NCI-H2227 (cell line): ENCODE data around the gene S100B.
"Not testable (repeated sequence)": the region's sequence is repeated elsewhere in the genome, so short reads cannot be mapped to it uniquely, and the experiment has no call there.

Experiments
- DNase-seq: peaks from one replicate; lab custom pipeline; 2025; ENCODE audit not compliant: unreplicated experiment; lab: John Stamatoyannopoulos, UW

The S100B gene

DNA sequence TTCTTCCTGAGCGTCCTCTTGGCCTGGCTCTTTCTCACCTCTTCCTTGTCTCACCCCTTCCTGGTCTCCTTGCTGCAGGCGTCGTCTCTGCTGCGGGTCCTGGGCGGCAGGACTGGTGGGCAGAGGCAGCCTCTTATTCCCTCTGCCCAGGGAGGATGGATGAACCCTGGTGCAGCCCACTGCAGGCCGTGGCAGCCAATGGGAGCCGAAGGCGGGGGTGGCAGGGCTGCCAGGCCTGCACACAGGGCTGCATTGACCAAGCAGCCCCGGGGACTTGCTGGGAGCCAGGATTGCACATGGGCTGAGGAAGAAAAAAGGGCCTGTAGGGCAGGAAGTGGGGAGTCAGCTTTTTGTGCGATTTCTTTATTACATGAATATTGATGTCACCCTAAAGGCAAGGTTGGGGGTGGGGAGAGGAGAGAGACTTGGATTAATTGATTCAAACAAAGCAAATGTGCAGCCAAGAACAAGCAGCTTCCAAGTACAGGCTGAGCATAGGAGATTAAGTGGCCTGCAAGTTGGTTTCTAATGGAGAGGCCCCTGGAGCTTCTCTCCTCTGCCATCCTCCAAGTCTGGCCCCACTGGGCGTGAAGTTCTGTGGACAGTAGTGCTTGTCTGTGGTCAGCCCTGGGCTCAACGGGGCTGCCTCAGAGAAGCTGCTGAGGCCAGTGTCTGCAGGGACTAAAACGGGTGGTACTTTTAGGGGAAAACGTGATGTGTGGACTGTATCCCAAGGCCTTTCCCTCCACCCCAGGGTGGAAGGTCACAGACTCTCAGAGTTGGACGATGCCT lies at the start of gene S100B:
Gene S100B (minus strand): TSS at position 108 of the 792 bp plus-strand sequence. CDS start 2,667 bp downstream, outside the sequence.
- DNase-seq, result peak; percentile 49

DNA sequence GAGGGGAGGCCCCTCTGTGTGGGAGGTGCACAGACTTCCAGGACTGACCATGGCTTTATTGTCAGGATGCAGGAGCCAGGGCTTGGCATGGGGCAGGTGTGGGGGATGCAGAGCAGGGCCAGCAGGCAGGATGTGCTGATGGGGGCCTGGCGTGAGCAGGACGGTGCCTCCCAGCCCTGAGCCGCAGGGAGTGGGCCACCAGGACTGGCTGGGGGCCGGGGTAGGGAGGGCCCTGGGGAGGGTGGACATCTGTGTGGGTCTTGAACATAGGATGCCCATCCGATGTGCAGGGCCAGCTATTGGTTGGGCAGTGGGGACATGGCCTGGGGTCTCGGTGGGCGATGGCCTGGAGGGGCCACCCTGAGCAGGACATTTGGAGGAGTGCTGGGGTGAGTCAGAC lies 46.2 kb upstream of the S100B start:
- no peak for DNase-seq

DNA sequence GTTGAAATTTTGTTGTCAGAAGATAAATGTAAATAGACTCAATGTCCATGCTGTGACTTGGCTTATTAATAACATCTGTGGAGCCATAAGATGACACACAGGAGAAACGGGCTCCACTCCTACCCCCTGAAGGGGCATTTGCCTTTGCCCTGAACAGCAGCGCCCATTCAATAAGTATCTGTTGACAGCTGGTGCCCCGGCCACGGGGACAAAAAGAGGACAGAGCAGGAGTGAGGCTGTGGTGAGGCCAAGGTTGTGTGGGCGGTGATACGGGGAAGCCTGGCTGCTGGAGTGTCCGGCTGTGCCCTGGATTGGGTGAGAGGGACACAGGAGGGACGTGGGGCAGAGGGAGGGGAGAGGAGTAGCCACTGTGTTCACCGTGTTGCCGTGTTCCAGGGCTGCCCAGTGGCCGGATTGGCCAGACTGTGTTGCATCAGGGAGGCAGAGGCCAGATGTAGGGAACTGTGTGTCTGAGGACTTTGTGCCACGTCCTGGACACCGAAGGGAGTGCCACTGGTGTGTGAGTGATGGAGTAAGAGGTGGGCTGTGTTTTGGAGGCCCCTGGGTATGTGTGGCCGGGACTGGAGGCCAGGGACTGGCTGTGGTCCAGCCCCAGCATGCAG lies 45.7 kb upstream of the S100B start:
- DNase-seq, result no peak

DNA sequence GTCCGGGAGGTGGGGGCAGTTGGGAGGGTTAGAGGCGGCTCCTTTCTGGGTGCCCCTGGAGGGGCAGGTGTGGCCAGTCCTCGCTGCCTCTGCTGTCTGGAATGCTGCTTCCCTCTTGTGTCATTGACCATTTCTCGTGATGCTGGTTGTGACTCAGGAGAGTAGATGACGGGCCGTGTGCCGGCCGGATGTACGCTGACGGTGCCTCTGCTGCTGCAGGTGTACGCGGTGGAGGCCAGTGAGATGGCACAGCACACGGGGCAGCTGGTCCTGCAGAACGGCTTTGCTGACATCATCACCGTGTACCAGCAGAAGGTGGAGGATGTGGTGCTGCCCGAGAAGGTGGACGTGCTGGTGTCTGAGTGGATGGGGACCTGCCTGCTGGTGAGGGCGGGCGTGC lies 44.5 kb upstream of the S100B start:
- no peak for DNase-seq

DNA sequence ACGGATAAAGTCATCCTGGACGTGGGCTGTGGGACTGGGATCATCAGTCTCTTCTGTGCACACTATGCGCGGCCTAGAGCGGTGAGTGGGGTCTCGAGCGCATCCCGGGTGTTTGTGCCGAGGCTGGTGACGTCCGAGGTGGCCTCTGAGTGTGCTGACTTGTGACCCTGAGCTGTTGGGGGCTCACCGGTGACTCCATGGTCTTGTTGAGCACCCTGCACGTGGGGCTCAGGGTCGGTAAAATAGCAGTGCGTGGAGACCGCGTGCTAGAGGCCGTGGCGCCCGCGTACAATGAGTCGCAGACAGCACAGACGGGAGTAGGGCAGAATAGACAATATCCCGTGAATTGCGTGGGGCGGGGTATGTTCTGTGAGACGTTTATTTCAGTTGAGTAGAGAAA lies 43.7 kb upstream of the S100B start:
- no peak for DNase-seq

DNA sequence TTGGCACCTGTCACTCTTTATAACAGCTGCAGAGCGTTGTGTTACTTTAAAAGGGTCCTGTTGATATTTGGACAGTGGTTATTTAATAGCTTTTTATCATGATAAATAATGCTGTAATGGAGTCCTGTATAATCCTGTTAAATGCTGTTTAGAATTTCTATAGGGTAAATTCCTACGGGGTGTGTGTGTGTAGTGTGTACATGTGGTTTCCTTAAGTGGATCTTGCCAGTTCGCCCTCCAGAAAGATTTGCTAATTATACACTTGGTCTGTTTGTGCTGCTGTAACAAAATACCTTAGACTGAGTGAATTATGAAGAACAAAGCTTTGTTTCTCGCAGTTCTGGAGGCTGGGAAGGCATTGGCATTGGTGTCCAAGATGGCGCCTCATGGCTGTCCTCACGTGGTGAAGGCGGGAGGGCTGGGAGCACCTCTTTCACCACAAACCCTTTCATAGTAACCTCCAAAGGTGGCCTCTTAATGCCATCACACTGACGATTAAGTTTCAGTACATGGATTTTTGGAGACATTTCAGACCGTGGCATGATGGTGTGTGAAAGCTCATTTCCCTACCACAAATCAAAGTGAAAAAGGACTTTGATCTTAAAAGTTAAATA lies 41.8 kb upstream of the S100B start:
- DNase-seq, result peak; percentile 10

DNA sequence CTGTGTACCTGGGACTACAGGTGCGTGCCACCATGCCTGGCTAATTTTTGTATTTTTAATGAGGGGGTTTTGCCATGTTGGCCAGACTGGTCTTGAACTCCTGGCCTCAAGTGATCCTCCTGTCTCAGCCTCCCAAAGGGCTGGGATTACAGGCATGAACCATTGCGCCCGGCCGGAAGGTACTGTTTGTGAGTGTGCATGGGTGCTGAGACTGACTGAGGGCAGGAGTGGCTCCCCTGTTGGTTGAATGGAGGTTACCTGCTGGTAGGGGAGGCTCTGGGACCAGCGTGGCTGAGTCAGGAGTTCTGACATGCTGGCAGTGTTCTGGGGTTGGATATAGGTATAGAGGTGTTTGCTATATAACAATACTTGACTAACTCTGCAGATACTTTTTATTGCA lies 41.0 kb upstream of the S100B start:
- no peak for DNase-seq

DNA sequence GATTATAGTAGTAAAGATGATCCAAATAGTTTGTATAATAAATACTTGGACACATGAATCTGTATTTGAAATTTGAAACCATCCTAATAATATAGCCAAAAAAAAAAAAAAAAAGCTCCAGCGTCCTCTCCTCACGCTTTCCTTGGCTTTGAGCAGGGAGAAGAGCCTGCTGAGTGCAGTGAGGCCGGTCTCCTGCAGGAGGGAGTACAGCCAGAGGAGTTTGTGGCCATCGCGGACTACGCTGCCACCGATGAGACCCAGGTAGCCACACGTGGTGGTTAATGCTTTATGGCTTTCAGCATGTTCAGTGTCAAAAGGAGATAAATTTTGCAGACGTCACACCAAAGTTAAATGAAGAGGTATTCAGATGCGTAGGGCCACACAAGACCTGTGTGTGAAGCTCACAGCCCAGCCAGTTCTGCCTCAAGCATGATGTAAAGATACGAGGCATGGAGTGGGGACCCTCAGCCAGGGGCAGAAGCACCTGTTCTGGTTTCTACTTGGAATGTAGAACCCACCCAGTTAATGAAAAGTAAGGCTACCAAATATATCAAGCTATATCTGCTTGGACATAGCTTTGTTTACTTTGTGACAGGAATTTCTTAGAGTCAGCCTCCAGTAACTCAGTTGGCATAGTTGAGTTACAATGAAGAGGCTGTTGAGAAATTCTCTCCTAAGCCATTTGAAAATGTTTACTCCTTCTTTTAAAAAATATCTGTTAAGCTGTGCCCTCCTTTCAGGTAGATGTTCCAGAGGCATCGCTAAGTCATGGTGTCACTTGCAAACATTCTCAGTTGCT lies 38.7 kb upstream of the S100B start:
- DNase-seq, result no peak

DNA sequence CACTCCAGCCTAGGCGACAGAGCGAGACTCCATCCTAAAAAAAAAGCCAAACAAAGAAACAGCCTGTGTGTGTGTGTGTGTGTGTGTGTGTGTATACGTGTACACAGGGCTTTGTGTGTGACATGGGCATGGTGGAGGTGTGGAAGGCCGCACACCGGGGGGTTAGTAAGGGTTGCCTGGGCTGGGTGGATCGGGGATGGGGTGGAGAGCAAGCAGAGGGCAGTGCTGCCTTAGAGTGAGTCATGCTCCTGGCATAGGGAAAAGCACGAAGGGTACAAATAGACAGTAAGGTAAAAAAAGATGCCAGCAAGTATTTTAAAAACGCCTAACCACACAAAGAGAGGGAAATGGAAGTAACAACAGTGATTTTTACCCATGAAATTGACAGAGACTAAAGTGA lies 36.8 kb upstream of the S100B start:
- DNase-seq, result no peak

DNA sequence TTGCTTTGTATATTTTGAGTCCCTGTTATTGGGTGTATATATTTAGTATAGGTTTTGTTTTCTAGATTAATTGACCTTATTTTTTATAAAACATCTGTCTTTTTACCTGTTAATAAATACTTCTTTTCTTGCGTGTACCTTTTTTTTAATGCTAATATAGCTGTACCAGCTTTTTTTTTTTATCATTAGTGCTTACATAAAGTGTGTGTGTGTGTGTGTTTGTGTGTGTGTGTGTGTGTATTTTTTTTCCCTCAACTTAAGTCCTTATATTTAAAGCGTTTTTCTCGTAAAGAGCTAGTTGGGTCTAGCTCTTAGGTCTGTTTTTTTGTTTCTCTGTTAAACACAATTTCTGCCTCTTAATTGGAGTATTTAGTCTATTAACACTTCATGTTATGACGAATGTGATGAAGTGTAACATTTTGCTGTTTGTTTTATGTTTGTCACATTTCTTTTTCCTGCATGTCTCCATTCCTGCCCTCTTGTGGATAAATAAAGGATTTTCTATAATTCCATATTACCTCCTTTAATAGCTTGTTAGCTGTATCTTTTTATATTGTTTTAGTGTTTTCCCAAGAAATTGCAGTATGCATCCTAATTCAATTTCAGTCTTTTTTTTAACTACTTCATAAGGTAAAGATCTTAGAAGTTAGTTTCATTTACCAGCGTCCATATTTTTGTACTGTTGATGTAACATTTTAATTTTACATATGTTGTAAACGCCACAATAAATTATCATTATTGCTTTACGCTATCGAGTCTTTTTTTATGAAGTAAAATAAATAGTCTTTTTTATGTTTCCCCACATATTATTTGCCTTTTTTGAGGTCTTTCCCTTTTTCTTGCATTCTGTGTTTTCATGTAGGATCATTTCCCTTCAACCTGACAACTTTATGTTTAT lies 34.9 kb upstream of the S100B start:
- peak; percentile 46 for DNase-seq

DNA sequence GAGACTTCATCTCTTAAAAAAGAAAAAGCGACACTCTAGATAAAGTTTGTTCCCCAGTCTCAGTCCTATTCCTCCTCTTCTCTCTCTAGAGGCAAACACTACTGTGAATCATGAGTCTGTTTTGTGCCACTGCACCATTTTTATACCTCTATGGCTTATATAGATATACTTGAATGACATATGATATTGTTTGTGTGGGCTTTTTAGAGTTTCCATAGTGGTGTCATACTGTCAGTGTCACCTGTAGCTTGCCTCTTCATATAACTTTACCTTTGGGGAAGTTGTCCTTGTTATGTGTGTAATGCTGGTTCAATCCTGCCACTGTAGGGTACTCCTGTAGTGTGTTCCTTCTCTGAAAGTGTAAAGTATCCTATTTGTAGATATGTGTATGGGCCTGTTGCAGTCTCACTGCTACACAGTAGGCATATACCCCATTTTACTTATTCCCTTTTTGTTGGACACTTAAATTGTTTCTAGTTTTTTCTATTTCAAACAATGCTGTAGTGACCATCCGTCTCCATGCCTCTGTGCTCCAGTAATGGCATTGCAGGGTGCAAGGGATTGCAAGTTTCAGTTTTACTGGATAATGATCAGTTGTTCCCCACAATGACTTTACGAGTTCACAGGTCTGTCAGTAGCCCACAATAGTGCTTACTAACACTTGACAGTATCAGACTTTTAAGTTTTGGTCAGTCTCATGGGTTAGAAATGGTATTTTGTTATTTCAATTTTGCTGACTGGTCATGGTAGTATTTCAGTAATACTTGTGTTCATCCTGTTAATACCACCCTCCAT lies 33.3 kb upstream of the S100B start:
- no peak for DNase-seq

DNA sequence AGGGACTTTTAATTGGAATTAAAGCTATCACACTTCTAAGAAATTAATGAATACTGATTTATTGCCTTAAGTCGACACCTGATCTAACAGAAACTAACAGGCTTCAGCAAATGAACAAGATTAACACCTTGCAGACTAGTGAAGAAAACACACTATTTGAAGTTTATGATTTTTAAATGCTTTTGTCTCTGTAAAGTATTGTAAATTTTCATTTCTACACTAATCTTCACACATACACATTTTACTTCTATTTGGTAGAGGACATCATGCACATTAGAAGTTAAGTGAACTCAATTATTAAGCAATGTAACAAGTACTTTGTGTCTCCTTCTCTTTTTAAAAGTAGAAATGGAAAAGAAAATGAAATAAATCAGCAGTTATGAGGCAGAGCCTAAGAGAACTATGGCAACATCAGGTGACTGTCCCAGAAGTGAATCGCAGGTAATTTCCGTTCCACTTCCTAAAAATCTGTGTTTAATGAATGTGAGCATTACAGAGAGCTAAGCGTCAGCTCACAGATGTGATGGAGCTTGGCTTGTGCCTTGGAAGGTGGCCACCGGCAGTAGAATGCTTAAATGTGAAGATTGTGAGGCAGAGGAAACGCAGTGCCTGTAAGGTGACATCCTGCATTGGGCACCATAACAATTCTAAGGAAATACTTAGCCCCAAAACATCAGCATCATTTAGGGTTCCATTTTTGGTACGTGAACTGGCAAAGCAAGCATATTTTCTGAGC lies 31.8 kb upstream of the S100B start:
- no peak for DNase-seq

DNA sequence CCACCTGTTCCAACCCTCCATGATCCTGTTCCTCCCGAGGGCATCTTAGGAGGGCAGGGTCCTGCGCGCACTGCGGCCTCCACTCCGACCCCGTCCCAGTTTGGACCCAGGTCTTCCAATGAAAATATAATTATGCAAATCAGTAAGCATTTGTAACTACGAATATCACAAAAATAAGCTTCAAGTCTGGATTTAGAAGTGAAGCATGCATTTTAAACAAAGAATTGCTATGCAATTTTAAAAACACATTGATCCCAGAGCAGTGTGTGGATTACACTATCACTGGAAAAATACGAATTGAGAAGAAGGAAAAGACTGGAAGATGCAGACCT lies 31.3 kb upstream of the S100B start:
- DNase-seq, result no peak

DNA sequence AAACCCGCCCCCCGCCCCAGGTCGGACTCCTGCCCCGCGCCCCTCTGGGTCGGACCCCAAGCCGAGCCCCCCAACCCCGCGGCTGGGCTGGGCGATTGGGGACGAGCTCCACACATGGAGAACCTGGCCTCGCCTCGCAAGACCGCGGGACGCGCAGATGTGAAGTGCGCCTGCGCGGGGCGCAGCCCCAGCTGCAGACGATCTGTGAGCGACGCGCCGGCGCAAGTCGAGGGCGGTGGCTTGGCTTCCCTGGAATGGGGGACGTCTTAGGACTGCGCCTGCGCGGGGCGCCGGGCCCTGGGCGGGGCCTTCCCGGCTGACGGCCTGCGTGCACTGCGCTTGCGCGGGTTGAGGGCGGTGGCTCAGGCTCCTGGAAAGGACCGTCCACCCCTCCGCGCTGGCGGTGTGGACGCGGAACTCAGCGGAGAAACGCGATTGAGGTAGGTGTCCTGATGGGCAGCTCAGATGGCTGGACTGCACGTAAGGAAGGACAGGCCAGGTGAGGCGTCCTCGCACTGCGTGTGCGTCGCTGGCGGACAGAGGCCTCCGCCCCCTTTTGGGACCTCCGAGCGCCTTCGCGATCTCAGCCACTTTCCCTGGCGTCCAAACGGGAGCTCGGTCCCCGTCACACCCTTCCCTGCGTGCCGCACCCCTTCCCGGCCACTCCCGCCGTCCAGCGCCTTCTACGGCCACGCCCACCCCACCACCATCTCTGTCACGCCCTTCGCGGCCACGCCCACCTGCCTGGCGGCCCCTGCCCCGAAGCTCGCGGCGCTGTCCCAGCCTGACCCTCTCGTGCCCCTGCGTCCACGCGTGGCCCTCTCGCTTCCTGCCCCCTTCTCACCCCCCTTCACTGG lies 30.7 kb upstream of the S100B start, which contains the start of gene PRMT2:
Gene PRMT2 (plus strand): TSS at position 351 of the 857 bp plus-strand sequence. CDS start 1,278 bp downstream, outside the sequence.
- DNase-seq, result peak; percentile 98

DNA sequence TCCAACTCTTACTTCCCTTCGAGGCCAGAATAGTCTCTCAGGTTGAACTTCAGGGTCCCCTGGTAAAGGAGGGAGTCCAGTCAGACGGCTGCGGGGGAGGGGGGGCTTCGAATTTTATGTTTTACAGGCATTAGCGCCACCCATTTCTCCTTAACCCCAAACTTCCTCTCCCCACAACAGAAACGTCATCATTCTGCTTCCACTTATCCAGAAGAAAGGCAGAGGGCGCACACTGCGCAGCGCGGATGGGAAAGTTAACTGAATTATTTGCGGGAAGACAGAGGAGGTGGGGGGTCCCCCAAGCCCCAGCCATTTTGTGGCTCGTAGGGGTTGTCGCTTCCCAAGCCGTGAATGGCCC lies 30.1 kb upstream of the S100B start:
- DNase-seq, result peak; percentile 94

DNA sequence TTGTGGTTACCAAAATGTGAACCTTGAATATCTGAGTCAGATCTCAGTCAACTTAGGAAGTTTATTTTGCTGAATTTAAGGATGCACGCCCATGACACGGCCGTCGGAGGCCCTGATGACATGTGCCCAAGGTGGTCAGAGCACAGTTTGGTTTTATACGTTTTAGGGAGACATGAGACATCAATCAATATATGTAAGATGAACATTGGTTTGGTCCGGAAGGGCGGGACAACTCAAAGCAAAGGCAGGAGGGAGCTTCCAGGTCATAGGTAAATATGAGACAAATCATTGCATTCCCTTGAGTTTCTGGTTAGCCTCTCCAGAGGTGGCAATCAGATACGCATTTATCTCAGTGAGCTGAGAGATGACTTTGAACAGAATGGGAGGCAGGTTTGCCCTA lies 29.5 kb upstream of the S100B start:
- DNase-seq, result peak; percentile 51

DNA sequence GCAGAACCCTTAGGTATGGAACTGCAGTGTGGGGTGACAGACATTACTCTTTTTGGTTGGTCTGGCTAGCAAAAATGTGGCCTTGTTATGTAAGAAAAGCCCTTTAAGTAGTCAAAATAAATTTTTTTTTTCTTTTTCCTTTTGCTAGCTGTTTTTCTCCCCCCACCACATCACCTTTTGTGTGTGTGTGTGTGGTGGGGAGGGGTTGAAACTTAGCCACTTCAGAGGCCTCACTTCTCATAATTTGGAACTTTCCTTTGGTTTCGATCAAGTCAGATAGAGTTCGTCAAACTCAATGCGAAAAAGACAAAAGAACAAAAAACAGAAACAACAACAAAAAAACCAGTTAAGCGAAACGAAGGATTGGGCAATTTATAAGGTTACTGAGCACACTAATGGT lies 28.7 kb upstream of the S100B start:
- no peak for DNase-seq

DNA sequence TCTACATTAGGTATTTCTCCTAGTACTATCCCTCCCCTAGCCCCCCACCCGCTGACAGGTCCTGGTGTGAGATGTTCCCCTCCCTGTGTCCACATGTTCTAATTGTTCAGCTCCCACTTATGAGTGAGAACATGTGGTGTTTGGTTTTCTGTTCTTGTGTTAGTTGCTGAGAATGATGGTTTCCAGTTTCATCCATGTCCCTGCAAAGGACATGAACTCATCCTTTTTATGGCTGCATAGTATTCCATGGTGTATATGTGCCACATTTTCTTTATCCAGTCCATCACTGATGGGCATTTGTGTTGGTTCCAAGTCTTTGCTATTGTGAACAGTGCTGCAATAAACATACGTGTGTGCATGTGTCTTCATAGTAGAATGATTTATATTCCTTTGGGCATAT lies 26.0 kb upstream of the S100B start:
- not testable (repeated sequence) for DNase-seq
